ENCODE measurements around the gene POLL.

POLL gene

DNA sequence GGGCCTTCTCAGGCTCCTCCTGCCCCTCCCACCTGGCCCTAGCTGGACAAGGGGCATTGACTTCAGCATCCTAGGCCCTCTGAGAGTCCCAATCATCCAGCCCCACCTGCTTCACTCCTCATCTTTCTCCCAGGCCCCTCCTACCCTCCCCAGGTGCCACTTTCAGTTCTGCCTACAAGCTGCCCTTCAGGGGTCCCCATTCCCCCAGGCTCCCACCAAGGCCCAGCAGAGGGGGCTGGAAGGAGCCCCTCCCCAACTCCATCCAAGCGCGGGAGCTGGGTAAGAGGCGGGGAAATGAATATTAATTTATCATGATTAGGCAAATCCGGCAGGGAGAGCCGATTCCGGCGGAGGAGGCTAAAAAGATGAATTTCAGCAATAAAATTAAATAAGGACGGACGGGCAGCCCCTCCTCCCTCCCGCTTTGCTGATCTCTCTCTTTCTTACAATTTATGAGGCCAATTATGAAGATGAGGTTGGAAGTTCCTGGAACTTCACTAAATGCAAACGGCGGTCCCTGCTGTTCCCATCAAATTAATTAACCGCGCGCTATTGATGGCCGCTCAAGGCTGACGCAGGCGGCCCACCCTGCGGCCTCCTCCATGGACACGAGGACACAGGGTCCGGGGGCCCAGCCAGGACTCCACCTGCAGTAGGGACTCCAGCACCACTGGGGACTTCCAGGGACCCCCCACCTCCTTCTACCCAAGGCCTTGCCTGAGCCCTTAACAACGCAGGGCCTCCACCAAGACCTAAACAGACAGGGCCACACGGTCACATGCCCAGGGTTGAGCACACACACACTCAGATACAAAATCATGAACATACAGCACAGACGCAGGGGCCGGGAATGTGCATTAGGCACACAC is 13.9 kb downstream of the POLL start:
- no peak for DNase-seq (ENCODE audit: low read depth in 3 of 3)

DNA sequence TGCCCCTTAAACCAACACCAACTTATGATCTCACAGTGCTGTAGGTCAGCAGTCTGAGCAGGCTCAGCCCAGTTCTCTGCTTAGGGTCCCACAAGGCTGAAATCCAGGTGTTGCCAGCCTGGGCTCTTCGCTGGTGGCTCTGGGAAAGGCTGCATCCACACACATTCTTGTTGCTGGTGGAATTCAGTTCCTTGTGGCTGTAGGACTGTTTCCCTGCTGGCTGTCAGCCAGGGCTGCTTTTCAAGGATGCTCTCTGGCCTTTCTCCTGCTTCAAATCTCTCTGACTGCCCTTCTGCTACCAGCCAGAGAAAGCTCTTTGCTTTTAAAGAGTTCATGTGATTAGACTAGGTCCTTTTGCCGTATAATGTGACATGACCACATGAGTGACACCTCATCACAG is 15.3 kb downstream of the POLL start:
- DNase-seq (ENCODE audit: low read depth in 3 of 3), result no peak

DNA sequence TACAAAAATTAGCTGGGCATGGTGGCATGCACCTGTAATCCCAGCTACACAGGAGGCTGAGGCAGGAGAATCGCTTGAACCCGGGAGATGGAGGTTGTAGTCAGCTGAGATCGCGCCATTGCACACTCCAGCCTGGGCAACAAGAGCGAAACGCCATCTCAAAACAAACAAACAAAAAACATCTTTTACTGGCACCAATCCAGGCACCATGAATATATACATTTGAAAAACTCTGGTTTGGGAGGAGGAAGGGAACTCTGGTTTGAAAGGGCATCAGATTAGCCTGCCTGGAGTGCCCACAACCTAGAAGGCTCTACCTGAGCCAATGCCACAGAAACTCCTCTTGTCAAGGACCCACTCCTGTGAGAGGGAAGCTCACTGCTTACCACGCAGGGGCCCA is 15.9 kb downstream of the POLL start:
- no peak for DNase-seq (ENCODE audit: low read depth in 3 of 3)

DNA sequence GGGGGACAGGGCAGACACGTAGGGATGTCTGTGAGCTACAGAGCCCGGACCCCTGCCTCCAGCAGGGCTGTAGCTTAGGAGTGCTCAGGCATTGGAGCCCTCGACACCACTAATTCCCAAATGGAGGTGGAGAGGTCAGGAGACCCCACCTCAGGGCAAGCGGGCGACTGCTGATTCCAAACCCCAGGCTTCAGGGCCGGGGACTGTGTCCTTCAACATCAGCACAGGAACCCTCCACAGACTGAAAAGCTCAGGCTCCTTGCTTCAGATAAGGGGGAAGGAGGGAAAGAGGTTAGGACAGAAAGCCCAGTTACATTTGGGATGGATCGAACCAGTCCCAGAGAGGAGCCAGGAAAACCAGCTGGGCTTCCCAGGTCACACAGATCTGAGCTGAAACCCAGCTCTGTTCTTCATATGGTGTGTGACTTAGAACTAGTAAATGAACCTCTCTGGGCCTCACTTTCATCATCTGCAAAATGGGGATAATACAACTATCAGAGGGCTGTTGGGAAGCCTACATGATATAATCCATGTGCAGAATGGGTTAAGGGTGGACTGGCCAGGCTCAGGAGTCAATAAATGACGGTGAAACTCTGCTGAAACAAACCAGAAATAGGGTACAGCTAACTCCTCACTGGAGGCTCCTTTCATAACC is 16.7 kb downstream of the POLL start:
- DNase-seq (ENCODE audit: low read depth in 3 of 3), result no peak

DNA sequence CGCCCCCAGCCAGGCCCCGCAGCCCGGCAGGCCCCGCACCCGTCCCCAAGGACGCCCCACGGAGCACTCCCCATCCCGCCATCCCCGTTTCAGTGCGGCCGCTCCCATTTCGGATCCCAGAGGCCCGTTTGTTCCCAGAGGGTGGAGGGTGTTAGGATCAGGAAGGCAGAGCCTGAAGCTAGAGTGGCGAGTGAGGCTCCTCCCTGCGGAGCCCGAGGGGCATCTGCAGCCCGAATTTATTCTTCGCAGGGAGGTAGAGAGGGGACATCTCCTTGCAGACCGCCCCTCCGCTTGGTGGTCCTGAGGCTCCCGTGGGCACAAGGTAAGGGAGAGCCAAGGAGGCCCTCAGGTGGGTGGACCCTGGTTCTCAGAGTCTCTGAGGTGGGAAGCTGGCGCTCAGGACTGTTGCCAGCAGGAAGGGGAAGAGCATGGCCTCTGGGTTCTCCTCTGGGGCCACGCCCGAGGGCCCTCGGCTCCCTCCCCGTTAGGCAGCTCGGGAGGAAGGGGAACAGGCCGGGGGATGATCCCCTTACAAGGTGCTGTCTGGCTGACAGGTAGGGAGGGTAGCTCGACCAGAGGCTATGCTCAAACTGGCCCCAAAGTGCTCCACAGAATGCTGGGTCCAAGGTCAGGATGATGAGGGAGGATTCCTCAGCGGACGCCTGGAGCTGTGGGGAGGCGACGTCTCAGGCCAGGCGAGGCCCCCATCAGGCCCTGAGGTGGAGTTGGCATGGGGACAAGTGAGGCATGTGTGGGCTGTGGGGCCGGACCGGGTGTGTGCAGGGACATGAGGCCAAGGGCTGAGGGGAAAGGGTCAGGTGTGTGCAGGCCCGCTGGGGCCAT is 17.4 kb downstream of the POLL start:
- no peak for DNase-seq (ENCODE audit: low read depth in 3 of 3)

DNA sequence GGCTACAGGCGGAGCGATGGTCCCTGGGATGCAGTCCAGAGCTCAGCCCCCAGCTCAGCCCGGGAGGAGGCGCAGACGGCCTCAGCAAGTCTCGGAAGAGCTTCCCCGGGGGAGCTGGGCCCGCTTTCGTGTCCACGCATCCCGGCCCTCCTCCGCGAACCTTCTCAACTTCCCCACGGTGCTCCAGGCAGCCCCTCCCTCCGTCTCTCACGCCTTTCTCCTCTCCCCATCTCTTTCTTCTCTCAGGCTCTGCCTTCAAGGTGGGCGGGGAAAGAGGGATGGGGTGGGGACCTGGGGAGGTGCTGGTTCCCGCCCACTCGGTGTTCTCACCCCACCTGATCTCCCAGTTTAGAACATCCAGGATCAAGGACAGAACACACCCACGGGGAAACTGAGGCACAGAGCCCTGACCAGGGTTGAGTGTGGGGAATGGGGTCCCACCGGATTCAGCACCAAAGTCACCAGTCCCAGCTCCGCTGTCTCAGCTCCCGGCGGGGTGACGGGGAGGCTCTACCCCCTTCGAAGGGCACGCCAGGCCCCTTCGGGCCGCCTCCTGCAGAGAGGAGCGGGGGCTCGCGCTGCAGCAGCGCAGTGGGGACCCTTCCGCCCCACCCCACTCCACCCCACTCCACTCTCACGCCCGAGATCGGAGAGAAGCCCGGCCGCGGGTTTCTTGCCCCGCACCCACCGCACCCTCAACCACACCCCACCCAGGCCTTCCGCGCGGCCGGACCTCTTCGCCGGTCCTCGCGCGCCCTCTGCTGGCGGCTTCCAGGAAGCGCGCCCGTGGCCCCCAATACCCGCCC is 18.2 kb downstream of the POLL start:
- DNase-seq (ENCODE audit: low read depth in 3 of 3), result peak; percentile 57 to 77 (median 65)

DNA sequence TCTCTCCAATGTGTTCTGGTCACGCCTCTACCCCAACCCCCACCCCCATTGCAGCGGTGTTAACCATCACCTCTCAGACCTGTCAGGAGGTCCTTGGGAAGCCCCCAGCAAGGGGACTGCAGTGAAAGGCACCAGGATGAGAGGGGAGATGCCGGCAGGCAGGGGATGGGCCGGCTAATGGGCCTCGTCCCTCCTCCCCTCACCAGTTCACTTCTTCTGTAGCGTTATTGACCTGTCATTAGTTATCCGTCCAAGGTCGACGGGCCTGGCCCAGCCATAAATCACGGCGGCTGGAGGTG is 18.8 kb downstream of the POLL start:
- DNase-seq (ENCODE audit: low read depth in 3 of 3), result no peak

DNA sequence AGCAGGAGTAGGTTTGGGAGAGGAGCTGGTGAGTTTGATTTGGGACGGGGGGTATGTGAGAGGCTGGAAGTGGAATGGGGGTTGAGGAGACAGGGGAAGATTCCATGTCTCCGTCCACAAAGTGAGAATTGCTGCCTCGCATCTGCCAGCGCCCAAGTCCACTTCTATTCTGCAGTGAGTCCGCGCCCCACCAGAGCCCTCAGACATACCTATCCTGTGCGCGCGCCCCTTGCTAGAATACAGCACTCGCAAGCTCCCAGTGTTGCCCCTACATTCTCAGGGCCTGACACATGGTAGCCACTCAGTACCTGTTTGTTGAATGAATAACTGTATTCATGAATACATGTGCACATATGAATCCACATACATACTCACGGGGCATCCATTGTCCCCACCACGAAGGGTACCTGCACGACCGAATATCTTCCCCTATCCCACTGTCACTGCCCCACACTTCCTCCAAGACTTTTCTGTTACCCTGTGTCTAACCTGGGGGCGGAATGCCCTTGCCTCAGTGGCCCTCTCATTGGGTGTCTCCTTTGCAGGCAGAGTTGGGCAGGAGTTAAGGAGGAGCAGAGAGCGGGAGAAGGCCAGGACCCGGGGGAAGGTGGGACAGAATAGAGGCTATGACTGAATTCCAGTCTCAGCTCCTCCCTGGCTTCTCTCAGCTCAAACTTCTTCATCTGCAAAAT is 19.9 kb downstream of the POLL start:
- no peak for DNase-seq (ENCODE audit: low read depth in 3 of 3)

GRCh38 chr10:101567165-101568006 is 20.7 kb downstream of the POLL start:
- DNase-seq (ENCODE audit: low read depth in 3 of 3), result no peak

- no peak for DNase-seq (ENCODE audit: low read depth in 3 of 3)
Observed at GRCh38 chr10:101566333-101567164, 21.5 kb downstream of the POLL start.

GRCh38 chr10:101565936-101566332 is 22.1 kb downstream of the POLL start:
- DNase-seq (ENCODE audit: low read depth in 3 of 3), result no peak

- DNase-seq (ENCODE audit: low read depth in 3 of 3), result no peak
Observed at GRCh38 chr10:101565370-101565900, 22.6 kb downstream of the POLL start.

DNA sequence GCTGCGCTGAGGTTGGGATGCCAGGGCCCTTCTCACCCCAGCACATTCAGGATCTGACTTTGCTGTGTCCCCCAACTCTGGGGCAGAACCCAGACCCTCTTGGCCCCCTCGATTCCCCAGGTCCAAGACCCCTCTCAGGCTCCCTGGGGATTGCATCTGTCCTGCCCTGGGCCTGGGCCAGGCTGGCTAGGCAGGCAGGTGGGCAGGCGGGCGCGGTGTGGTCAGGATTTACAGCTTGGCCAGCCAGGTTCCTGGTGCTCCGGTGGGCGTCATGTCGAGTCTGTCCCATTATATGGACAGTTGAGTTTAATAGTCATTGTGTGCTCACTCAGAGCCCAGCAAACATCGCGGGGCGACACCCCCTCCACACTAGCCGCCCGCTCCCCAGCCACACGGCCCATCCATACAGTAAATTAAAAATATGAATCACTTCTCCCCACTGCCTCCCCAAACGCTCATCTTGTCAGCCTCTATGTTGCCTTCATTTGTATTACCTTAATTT is 23.5 kb downstream of the POLL start:
- DNase-seq (ENCODE audit: low read depth in 3 of 3), result no peak

DNA sequence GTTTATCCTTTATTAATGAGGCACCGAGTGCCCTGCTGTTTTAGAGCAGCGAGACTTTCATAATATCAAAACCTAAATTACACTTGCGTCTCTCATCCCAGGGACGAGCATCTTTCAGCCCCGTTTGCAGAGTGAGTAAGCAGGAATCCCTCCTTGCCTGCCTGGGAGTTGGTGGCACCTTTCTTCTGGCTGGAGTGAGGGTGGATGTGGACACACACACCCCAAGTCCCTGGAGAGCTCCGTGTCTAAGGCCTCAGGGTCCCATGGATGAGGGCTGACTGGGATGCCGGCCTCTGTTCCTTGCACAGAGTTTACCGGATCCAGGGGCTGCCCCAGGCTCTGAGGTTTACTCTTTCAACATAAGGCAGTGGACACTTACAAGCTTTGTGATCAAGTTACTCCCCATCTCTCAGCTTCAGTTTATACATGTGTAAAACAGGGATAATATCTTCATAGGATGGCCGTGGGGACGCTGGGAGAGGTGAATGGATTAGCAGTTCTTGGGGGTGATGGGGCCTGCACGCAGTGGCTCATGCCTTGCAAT is 24.5 kb downstream of the POLL start:
- DNase-seq (ENCODE audit: low read depth in 3 of 3), result no peak

GRCh38 chr10:101563007-101563406 is 25.1 kb downstream of the POLL start:
- no peak for DNase-seq (ENCODE audit: low read depth in 3 of 3)

GRCh38 chr10:101562231-101562630 is 25.8 kb downstream of the POLL start:
- no peak for DNase-seq (ENCODE audit: low read depth in 3 of 3)

DNA sequence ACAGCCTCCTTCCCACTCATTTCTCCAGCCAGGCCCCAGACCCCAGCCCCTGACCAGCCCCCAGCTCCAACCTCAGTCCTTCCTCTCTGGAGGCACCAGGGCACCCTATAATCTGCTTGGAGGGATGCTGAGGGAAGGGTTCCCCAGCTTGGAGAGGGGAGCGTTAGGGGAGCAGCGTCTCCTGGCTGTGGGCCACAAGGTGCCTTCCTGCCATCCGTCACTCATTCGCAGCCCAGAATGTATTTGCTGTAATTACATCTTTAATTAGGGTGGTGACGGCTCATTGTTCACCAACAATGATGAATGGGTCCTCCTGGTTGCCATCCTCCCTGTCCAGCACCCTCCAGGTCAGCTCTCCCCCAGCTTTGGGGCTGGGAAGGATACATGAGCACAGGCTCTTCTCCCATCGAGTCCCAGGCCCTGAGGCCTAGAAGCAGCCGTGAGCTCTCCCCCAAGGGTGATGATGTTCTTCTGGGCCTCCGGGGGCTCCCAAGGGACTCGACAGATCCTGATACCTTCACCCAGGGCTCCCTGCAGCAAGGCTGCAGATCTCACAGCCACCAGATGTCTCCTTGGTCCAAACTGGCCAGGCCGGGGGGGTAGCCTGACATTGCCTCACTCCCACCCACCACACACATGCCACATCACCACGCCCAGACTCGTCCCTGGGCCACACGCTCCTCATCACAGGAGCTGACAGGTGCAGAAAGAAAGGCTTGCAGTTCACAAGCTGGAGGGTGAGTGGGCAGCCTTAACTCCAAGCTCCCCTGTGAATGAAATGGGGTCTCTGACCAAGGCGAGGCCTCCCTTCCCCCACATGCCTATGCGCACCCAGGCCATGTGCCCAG is 26.8 kb downstream of the POLL start:
- no peak for DNase-seq (ENCODE audit: low read depth in 3 of 3)

Data from stimulated activated CD4-positive, alpha-beta T cell treated with anti-CD3 and anti-CD28 coated beads, TNF-alpha, amount 100 ng/mL, for 24 hours (primary cell).